NB4 (cell line): ENCODE results near the gene KCNQ4.

Experiments used
- DNase-seq: peaks from one replicate; pipeline ENCODE4 v3.0.0; 2010; ENCODE audit warnings: low read depth
- H3K4me3 ChIP-seq: one replicate; pipeline ENCODE4 v1.5.1; 2011; ENCODE audit warnings: mild to moderate bottlenecking, low read depth, low read length, moderate library complexity
- CTCF ChIP-seq: IDR thresholded peaks from one replicate; pipeline ENCODE4 v1.5.1; 2012; ENCODE audit warnings: low read depth, low read length
- MYC ChIP-seq: IDR thresholded peaks from 2 replicates; pipeline ENCODE4 v1.6.1; 2011; ENCODE audit warnings: low read depth, low read length
- POLR2A ChIP-seq: IDR thresholded peaks from 2 replicates; pipeline ENCODE4 v1.6.1; 2011; ENCODE audit warnings: mild to moderate bottlenecking; ENCODE audit not compliant: insufficient read length; ENCODE audit errors: extremely low read depth
- TF ChIP-seq, protein P1 (sequence below): IDR thresholded peaks from 2 replicates; pipeline ENCODE4 v1.6.1; 2011; ENCODE audit warnings: low read depth, low read length

The KCNQ4 gene

GRCh38 chr1:40745176-40745575, 38.4 kb upstream of the KCNQ4 start:
- no peak for DNase-seq
- no peak overlapping the region for H3K4me3 ChIP-seq
- no peak for TF ChIP-seq POLR2A
- TF ChIP-seq, protein P1, sequence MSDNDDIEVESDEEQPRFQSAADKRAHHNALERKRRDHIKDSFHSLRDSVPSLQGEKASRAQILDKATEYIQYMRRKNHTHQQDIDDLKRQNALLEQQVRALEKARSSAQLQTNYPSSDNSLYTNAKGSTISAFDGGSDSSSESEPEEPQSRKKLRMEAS, result no peak
- TF ChIP-seq CTCF, result no peak
- TF ChIP-seq MYC, result no peak

GRCh38 chr1:40746344-40747090, 37.1 kb upstream of the KCNQ4 start:
- no peak for DNase-seq
- TF ChIP-seq CTCF, result no peak
- TF ChIP-seq, protein P1, result no peak
- no peak for TF ChIP-seq MYC
- no peak for TF ChIP-seq POLR2A
- H3K4me3 ChIP-seq, result no peak overlapping the region

DNA sequence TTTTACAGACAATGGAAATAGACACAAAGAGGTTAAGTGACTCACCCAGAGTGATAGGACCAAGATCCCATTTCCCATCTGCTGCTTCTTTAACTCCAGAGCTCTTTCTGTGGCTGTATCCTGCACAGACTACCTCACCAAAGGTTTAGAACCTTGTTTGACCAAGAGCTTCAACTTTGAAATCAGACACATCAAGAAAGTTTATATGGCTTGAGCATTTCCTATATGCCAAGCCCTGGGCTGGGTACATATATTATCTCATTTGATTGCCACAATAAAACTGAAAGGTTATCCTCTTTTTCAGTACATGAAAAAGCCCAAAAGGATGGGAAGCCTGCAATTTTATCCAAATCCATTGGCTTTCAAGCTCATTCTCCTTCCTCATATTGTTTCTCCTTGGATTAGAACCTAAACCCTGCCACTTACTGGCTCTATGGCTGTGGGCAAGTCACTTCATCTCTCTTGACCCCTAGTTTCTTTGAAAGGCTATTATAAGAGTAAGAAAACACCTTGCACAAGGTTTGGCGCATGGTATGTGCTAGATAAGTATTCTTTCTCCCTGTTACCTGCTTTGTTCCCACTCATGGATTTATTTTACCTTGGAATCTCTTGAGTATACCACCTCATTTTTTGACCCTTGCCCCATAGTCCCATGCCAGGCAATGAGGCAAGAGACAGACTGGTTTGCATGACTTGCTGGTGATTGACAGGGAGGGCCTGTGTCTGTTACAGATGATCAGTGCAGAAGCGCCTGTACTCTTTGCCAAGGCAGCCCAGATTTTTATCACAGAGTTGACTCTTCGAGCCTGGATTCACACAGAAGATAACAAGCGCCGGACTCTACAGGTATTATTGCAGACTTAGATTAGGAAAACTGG, 34.5 kb upstream of the KCNQ4 start:
- TF ChIP-seq MYC (no peak), CTCF (no peak), POLR2A (no peak)
- TF ChIP-seq, protein P1, result no peak
- no peak for DNase-seq
- H3K4me3 ChIP-seq, result no peak overlapping the region

DNA sequence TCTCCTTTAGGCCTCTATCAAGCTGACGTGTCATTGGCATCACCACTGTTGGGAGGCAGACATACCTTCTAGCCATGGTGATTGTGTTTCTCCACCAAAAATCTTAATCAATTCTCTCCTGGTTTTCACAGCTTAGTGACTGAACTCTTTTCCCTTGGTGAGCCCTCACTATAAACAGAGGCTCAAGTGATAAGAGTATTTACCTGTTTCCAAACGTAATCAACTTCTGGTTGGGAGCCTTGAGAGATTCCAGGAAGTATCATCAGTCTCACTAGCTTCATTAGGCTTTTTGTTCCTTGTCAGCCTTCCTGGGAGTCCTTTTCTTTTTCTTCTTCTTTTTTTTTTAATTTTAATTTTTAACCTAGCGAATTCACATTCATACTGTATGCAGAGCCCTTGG, 33.8 kb upstream of the KCNQ4 start:
- no peak overlapping the region for H3K4me3 ChIP-seq
- no peak for DNase-seq
- TF ChIP-seq CTCF (no peak), POLR2A (no peak), MYC (no peak)
- TF ChIP-seq, protein P1, result no peak

- TF ChIP-seq POLR2A, result no peak
- TF ChIP-seq CTCF, result no peak
- TF ChIP-seq, protein P1, result no peak
- no peak for TF ChIP-seq MYC
- H3K4me3 ChIP-seq, result no peak overlapping the region
- no peak for DNase-seq
These were observed 33.1 kb upstream of the KCNQ4 start for GRCh38 chr1:40750451-40750908.
